GM23338 (cell line): Measurements from ENCODE around the gene TOLLIP. TPM values are rescaled to one million over a fixed set of nuclear protein-coding genes. Genes with fewer than 3 reads are reported as not detected.

Experiments used
- ATAC-seq: fragments of 200-7000 bp; cut with Tn5 transposase; 3 replicates; pipeline ENCODE4 v1.9.1; 2020
- DNase-seq: peaks from one replicate; pipeline ENCODE4 v3.0.0-alpha.2; 2015; ENCODE audit warnings: low spot score
- H2AFZ ChIP-seq: fragments of 200-600 bp; sonication (generic); 2 replicates; pipeline ENCODE4 v1.8.0; 2016; ENCODE audit warnings: antibody characterized with exemption, mild to moderate bottlenecking, moderate library complexity
- H3F3A ChIP-seq: fragments of 200-600 bp; sonication (generic); replicated peaks from 2 replicates; pipeline ENCODE4 v1.8.0; 2017; ENCODE audit warnings: antibody characterized with exemption, mixed run types, low read depth
- H3K27ac ChIP-seq: fragments of 200-600 bp; sonication (generic); 2 replicates; pipeline ENCODE4 v1.6.1; 2016; ENCODE audit warnings: low read depth
- H3K27me3 ChIP-seq: fragments of 200-600 bp; sonication (generic); 2 replicates; pipeline ENCODE4 v1.8.0; 2016; ENCODE audit warnings: mild to moderate bottlenecking, mixed run types, moderate library complexity; ENCODE audit not compliant: insufficient read depth
- H3K36me3 ChIP-seq: fragments of 200-600 bp; sonication (generic); 2 replicates; pipeline ENCODE4 v1.8.0; 2016; ENCODE audit warnings: mild to moderate bottlenecking; ENCODE audit not compliant: insufficient read depth
- H3K4me1 ChIP-seq: fragments of 200-600 bp; sonication (generic); 2 replicates; pipeline ENCODE4 v1.8.0; 2016; ENCODE audit warnings: mild to moderate bottlenecking, moderate library complexity; ENCODE audit not compliant: insufficient read depth
- H3K4me2 ChIP-seq: fragments of 200-600 bp; sonication (generic); 2 replicates; pipeline ENCODE4 v1.7.1; 2017; ENCODE audit warnings: mixed run types
- H3K4me3 ChIP-seq: fragments of 200-600 bp; sonication (generic); 2 replicates; pipeline ENCODE4 v1.6.1; 2016; ENCODE audit warnings: mixed run types
- H3K79me2 ChIP-seq: fragments of 200-600 bp; sonication (generic); replicated peaks from 2 replicates; pipeline ENCODE4 v1.8.0; 2017; ENCODE audit warnings: mild to moderate bottlenecking; ENCODE audit not compliant: insufficient read depth
- H3K9me2 ChIP-seq: fragments of 200-600 bp; sonication (generic); 2 replicates; pipeline ENCODE4 v1.8.0; 2017; ENCODE audit not compliant: insufficient read depth
- H4K20me1 ChIP-seq: fragments of 200-600 bp; sonication (generic); replicated peaks from 2 replicates; pipeline ENCODE4 v1.8.0; 2017; ENCODE audit warnings: mild to moderate bottlenecking; ENCODE audit not compliant: insufficient read depth
- H3K27ac Mint-ChIP-seq: 2 replicates; pipeline ENCODE4 v1.8.0; 2020; ENCODE audit warnings: inconsistent platforms, mild to moderate bottlenecking, moderate library complexity, mixed read lengths
- H3K27me3 Mint-ChIP-seq: 3 replicates; pipeline ENCODE4 v1.8.0; 2022; ENCODE audit warnings: low read depth, mild to moderate bottlenecking, moderate library complexity, mixed read lengths, inconsistent platforms; ENCODE audit not compliant: insufficient read depth, poor library complexity
- H3K36me3 Mint-ChIP-seq: 3 replicates; pipeline ENCODE4 v1.8.0; 2021; ENCODE audit warnings: low read depth, mild to moderate bottlenecking, inconsistent platforms, moderate library complexity, mixed read lengths
- H3K4me1 Mint-ChIP-seq: 3 replicates; pipeline ENCODE4 v1.8.0; 2020; ENCODE audit warnings: mild to moderate bottlenecking, inconsistent platforms, mixed read lengths
- H3K4me3 Mint-ChIP-seq: 3 replicates; pipeline ENCODE4 v1.8.0; 2021; ENCODE audit warnings: moderate library complexity, mild to moderate bottlenecking, inconsistent platforms, mixed read lengths
- H3K9me3 Mint-ChIP-seq: 3 replicates; pipeline ENCODE4 v1.8.0; 2020; ENCODE audit warnings: moderate library complexity, mild to moderate bottlenecking, inconsistent platforms, mixed read lengths
- CREB1 ChIP-seq: fragments of 250-450 bp; sonication (Bioruptor Pico); IDR thresholded peaks from 2 replicates; pipeline ENCODE4 v1.5.0; 2020; ENCODE audit warnings: low read depth, mild to moderate bottlenecking, moderate library complexity
- EZH2 ChIP-seq: fragments of 200-600 bp; sonication (generic); IDR thresholded peaks from one replicate; pipeline ENCODE4 v1.8.0; 2017; ENCODE audit warnings: antibody characterized with exemption, mild to moderate bottlenecking, low read depth; ENCODE audit not compliant: unreplicated experiment
- EZH2phosphoT487 ChIP-seq: fragments of 200-600 bp; sonication (generic); IDR thresholded peaks from one replicate; pipeline ENCODE4 v1.8.1; 2018; ENCODE audit warnings: antibody characterized with exemption; ENCODE audit not compliant: unreplicated experiment
- JUNB ChIP-seq: IDR thresholded peaks from one replicate; pipeline ENCODE4 v1.6.1; 2016; ENCODE audit warnings: antibody characterized with exemption; ENCODE audit not compliant: unreplicated experiment
- NANOG ChIP-seq: IDR thresholded peaks from 2 replicates; pipeline ENCODE4 v1.6.1; 2016; ENCODE audit warnings: antibody characterized with exemption, borderline replicate concordance
- POLR2AphosphoS5 ChIP-seq: IDR thresholded peaks from 2 replicates; pipeline ENCODE4 v1.6.1; 2016; ENCODE audit warnings: antibody characterized with exemption, low read depth
- STAT1 ChIP-seq: IDR thresholded peaks from one replicate; pipeline ENCODE4 v1.6.1; 2016; ENCODE audit warnings: antibody characterized with exemption; ENCODE audit not compliant: unreplicated experiment
- ZNF114 ChIP-seq: fragments of 250-450 bp; sonication (Bioruptor Pico); IDR thresholded peaks from 2 replicates; pipeline ENCODE4 v1.5.0; 2020; ENCODE audit warnings: mild to moderate bottlenecking, moderate library complexity
- ZNF331 ChIP-seq: fragments of 250-450 bp; sonication (Bioruptor Pico); IDR thresholded peaks from 2 replicates; pipeline ENCODE4 v1.5.0; 2020; ENCODE audit warnings: low read depth, mild to moderate bottlenecking, moderate library complexity
- polyA plus RNA-seq: library from polyadenylated mRNA; unstranded; fragments of >200 nt; fragmentation: Nextera tagmentation; extraction: Ambion mirVana; gene quantifications from 2 replicates; pipeline ENCODE4 v1.2.1, GENCODE V29; 2016
- total RNA-seq: library from RNA; depleted of rRNA; stranded (reverse); fragments of >200 nt; shearing (Covaris generic); gene quantifications from 2 replicates; pipeline ENCODE4 v1.2.3, GENCODE V29; 2014
- TF ChIP-seq, protein P1 (sequence below), 2 experiments: fragments of 200-600 bp in 1 of 2; sonication (generic) in 1 of 2; conservative IDR thresholded peaks; 2 replicates each; pipeline versions ENCODE4 v1.5.1 to v1.6.1; 2016 to 2017; ENCODE audit warnings: antibody characterized with exemption in 2 of 2, low read depth in 2 of 2, mild to moderate bottlenecking in 2 of 2, moderate library complexity in 1 of 2
- TF ChIP-seq, protein P2 (sequence below): IDR thresholded peaks from 2 replicates; pipeline ENCODE4 v1.6.1; 2016; ENCODE audit warnings: antibody characterized with exemption
- TF ChIP-seq, protein P3 (sequence below): fragments of 250-450 bp; sonication (Bioruptor Pico); IDR thresholded peaks from 2 replicates; pipeline ENCODE4 v1.5.0; 2020; ENCODE audit warnings: mild to moderate bottlenecking, moderate library complexity
- TF ChIP-seq, protein P4 (sequence below): IDR thresholded peaks from one replicate; pipeline ENCODE4 v1.6.1; 2018; ENCODE audit warnings: antibody characterized with exemption; ENCODE audit not compliant: unreplicated experiment

The TOLLIP gene
- total and polyA plus RNA-seq, 2 experiments from 2014 or later, result 13.5 to 18.0 TPM

DNA sequence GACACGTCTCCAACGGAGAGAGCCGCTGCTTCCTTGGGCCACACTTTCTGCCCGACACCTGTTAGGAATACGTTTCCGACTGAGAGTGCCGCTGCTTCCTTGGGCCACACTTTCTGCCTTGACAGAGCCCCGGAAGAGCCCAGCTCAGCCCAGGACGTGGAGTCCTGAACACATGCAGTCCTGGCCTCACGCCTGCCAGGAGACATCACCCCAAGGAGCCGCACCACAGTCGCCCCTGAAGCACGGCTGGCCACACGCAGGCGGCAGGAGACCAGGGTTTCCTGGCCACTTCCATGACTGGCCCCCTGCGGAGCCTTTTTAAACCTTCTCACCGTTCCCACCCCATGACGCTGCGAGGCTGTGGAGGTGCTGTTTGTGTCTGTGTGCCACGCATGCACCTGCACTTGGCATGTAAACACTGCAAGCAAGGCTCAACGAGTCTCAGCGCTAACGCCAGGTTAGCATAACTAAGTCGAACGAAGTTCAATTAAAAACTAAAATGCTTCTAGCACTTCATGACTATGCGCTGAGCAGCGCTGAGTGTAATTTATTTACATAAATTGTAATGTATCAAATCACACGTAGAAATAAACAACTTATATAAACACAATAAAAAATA, 8.8 kb downstream of the TOLLIP start:
- H3K27me3 ChIP-seq, result no peaks in the 10 kb centered on the region
- no peak for ATAC-seq
- Mint-ChIP-seq H3K4me1 (peaks cover 31% of the 10 kb centered on the region), H3K9me3 (no peaks in the 10 kb centered on the region; the same call in 2 of the 3 replicates), H3K36me3 (no peaks in the 10 kb centered on the region), H3K27me3 (peaks cover 3% of the 10 kb centered on the region), H3K4me3 (no peak overlapping the region), H3K27ac (no peak overlapping the region)
- peaks cover 76% of the 10 kb centered on the region for H3K79me2 ChIP-seq
- 0 out of 2 replicates have a peak, but pooled peaks cover 3% of the 10 kb centered on the region for H3F3A ChIP-seq
- no peak overlapping the region for H3K4me3 ChIP-seq
- no peak for DNase-seq
- 0 out of 2 replicates have a peak, but pooled peaks cover 5% of the 10 kb centered on the region for H3K4me1 ChIP-seq
- H3K4me2 ChIP-seq, result no peak overlapping the region
- H3K36me3 ChIP-seq, result no peaks in the 10 kb centered on the region
- H4K20me1 ChIP-seq, result no peaks in the 10 kb centered on the region; the same call in 1 of the 2 replicates
- H3K9me2 ChIP-seq, result no peaks in the 10 kb centered on the region
- H3K27ac ChIP-seq, result no peak overlapping the region
- H2AFZ ChIP-seq, result no peak overlapping the region
- no peak for TF ChIP-seq EZH2phosphoT487
- TF ChIP-seq, protein P1, sequence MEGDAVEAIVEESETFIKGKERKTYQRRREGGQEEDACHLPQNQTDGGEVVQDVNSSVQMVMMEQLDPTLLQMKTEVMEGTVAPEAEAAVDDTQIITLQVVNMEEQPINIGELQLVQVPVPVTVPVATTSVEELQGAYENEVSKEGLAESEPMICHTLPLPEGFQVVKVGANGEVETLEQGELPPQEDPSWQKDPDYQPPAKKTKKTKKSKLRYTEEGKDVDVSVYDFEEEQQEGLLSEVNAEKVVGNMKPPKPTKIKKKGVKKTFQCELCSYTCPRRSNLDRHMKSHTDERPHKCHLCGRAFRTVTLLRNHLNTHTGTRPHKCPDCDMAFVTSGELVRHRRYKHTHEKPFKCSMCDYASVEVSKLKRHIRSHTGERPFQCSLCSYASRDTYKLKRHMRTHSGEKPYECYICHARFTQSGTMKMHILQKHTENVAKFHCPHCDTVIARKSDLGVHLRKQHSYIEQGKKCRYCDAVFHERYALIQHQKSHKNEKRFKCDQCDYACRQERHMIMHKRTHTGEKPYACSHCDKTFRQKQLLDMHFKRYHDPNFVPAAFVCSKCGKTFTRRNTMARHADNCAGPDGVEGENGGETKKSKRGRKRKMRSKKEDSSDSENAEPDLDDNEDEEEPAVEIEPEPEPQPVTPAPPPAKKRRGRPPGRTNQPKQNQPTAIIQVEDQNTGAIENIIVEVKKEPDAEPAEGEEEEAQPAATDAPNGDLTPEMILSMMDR (conservative IDR thresholded peaks at IDR 0.05; ENCODE audit: low read depth in 2 of 2), result no peak
- TF ChIP-seq, protein P2, sequence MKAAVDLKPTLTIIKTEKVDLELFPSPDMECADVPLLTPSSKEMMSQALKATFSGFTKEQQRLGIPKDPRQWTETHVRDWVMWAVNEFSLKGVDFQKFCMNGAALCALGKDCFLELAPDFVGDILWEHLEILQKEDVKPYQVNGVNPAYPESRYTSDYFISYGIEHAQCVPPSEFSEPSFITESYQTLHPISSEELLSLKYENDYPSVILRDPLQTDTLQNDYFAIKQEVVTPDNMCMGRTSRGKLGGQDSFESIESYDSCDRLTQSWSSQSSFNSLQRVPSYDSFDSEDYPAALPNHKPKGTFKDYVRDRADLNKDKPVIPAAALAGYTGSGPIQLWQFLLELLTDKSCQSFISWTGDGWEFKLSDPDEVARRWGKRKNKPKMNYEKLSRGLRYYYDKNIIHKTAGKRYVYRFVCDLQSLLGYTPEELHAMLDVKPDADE, result no peak
- no peak for TF ChIP-seq CREB1
- no peak for TF ChIP-seq ZNF331 (CRISPR knock-in tag)
- no peak for TF ChIP-seq POLR2AphosphoS5
- TF ChIP-seq EZH2, result no peak
- TF ChIP-seq, protein P3, sequence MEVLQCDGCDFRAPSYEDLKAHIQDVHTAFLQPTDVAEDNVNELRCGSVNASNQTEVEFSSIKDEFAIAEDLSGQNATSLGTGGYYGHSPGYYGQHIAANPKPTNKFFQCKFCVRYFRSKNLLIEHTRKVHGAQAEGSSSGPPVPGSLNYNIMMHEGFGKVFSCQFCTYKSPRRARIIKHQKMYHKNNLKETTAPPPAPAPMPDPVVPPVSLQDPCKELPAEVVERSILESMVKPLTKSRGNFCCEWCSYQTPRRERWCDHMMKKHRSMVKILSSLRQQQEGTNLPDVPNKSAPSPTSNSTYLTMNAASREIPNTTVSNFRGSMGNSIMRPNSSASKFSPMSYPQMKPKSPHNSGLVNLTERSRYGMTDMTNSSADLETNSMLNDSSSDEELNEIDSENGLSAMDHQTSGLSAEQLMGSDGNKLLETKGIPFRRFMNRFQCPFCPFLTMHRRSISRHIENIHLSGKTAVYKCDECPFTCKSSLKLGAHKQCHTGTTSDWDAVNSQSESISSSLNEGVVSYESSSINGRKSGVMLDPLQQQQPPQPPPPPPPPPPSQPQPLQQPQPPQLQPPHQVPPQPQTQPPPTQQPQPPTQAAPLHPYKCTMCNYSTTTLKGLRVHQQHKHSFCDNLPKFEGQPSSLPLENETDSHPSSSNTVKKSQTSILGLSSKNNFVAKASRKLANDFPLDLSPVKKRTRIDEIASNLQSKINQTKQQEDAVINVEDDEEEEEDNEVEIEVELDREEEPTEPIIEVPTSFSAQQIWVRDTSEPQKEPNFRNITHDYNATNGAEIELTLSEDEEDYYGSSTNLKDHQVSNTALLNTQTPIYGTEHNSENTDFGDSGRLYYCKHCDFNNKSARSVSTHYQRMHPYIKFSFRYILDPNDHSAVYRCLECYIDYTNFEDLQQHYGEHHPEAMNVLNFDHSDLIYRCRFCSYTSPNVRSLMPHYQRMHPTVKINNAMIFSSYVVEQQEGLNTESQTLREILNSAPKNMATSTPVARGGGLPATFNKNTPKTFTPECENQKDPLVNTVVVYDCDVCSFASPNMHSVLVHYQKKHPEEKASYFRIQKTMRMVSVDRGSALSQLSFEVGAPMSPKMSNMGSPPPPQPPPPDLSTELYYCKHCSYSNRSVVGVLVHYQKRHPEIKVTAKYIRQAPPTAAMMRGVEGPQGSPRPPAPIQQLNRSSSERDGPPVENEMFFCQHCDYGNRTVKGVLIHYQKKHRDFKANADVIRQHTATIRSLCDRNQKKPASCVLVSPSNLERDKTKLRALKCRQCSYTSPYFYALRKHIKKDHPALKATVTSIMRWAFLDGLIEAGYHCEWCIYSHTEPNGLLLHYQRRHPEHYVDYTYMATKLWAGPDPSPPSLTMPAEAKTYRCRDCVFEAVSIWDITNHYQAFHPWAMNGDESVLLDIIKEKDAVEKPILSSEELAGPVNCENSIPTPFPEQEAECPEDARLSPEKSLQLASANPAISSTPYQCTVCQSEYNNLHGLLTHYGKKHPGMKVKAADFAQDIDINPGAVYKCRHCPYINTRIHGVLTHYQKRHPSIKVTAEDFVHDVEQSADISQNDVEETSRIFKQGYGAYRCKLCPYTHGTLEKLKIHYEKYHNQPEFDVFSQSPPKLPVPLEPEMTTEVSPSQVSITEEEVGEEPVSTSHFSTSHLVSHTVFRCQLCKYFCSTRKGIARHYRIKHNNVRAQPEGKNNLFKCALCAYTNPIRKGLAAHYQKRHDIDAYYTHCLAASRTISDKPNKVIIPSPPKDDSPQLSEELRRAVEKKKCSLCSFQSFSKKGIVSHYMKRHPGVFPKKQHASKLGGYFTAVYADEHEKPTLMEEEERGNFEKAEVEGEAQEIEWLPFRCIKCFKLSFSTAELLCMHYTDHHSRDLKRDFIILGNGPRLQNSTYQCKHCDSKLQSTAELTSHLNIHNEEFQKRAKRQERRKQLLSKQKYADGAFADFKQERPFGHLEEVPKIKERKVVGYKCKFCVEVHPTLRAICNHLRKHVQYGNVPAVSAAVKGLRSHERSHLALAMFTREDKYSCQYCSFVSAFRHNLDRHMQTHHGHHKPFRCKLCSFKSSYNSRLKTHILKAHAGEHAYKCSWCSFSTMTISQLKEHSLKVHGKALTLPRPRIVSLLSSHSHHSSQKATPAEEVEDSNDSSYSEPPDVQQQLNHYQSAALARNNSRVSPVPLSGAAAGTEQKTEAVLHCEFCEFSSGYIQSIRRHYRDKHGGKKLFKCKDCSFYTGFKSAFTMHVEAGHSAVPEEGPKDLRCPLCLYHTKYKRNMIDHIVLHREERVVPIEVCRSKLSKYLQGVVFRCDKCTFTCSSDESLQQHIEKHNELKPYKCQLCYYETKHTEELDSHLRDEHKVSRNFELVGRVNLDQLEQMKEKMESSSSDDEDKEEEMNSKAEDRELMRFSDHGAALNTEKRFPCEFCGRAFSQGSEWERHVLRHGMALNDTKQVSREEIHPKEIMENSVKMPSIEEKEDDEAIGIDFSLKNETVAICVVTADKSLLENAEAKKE (CRISPR knock-in tag), result no peak
- TF ChIP-seq STAT1, result no peak
- no peak for TF ChIP-seq NANOG
- TF ChIP-seq, protein P4, sequence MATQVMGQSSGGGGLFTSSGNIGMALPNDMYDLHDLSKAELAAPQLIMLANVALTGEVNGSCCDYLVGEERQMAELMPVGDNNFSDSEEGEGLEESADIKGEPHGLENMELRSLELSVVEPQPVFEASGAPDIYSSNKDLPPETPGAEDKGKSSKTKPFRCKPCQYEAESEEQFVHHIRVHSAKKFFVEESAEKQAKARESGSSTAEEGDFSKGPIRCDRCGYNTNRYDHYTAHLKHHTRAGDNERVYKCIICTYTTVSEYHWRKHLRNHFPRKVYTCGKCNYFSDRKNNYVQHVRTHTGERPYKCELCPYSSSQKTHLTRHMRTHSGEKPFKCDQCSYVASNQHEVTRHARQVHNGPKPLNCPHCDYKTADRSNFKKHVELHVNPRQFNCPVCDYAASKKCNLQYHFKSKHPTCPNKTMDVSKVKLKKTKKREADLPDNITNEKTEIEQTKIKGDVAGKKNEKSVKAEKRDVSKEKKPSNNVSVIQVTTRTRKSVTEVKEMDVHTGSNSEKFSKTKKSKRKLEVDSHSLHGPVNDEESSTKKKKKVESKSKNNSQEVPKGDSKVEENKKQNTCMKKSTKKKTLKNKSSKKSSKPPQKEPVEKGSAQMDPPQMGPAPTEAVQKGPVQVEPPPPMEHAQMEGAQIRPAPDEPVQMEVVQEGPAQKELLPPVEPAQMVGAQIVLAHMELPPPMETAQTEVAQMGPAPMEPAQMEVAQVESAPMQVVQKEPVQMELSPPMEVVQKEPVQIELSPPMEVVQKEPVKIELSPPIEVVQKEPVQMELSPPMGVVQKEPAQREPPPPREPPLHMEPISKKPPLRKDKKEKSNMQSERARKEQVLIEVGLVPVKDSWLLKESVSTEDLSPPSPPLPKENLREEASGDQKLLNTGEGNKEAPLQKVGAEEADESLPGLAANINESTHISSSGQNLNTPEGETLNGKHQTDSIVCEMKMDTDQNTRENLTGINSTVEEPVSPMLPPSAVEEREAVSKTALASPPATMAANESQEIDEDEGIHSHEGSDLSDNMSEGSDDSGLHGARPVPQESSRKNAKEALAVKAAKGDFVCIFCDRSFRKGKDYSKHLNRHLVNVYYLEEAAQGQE, result no peak
- TF ChIP-seq ZNF114, result no peak
- TF ChIP-seq JUNB, result no peak
